Fibroblast of the aortic adventitia (primary cell): ENCODE data around the gene CASK. TPM values are rescaled to one million over a fixed set of nuclear protein-coding genes. Genes with fewer than 3 reads are reported as not detected.
"Not testable (repeated sequence)": the region's sequence is repeated elsewhere in the genome, so short reads cannot be mapped to it uniquely, and the experiment has no call there.

Experiments used
- DNase-seq: peaks from one replicate; pipeline ENCODE4 v3.0.0-alpha.2; 2010; ENCODE audit warnings: low read depth
- H3K4me3 ChIP-seq: 2 replicates; pipeline ENCODE4 v1.5.1; 2011; ENCODE audit warnings: low read depth, mild to moderate bottlenecking, control low read depth, low read length, moderate library complexity
- total RNA-seq: library from RNA; depleted of rRNA; stranded (reverse); fragments of >200 nt; gene quantifications from 2 replicates; pipeline ENCODE4 v1.2.3, GENCODE V29; 2012; ENCODE audit warnings: low replicate concordance
- TF ChIP-seq, protein P1 (sequence below): IDR thresholded peaks from 2 replicates; pipeline ENCODE4 v1.5.1; 2011; ENCODE audit warnings: mild to moderate bottlenecking, low read length, control low read depth, inconsistent platforms; ENCODE audit not compliant: insufficient read depth

The CASK gene
- total RNA-seq, 1 donor = 24.9 TPM

DNA sequence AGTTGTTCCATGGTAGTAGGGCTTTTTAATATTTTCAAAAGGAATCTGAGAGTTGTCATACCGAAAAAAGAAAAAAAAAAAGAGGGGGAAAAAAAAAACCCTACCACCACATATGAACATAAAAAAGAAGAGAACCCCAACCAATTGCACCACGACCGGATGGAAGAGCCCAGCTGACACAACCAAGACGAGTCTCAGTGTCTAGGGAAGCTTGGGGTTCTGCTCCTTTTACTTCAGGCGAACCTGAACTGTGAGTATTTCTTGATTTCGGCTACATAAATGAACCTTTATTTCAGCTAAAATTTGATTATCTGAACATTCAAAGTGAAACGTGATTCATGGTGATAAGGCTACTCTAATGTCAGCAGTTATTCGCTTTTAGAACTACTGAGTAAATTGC is 234.5 kb downstream of the CASK start, which contains the start of gene GPR34:
GPR34 (plus strand) TSS at position 139 of the 400 bp plus-strand sequence. CDS start 6,661 bp downstream, outside the sequence.
- no peak for DNase-seq
- TF ChIP-seq, protein P1, sequence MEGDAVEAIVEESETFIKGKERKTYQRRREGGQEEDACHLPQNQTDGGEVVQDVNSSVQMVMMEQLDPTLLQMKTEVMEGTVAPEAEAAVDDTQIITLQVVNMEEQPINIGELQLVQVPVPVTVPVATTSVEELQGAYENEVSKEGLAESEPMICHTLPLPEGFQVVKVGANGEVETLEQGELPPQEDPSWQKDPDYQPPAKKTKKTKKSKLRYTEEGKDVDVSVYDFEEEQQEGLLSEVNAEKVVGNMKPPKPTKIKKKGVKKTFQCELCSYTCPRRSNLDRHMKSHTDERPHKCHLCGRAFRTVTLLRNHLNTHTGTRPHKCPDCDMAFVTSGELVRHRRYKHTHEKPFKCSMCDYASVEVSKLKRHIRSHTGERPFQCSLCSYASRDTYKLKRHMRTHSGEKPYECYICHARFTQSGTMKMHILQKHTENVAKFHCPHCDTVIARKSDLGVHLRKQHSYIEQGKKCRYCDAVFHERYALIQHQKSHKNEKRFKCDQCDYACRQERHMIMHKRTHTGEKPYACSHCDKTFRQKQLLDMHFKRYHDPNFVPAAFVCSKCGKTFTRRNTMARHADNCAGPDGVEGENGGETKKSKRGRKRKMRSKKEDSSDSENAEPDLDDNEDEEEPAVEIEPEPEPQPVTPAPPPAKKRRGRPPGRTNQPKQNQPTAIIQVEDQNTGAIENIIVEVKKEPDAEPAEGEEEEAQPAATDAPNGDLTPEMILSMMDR = no peak
- no peak within 1 kb of the TSS for H3K4me3 ChIP-seq

DNA sequence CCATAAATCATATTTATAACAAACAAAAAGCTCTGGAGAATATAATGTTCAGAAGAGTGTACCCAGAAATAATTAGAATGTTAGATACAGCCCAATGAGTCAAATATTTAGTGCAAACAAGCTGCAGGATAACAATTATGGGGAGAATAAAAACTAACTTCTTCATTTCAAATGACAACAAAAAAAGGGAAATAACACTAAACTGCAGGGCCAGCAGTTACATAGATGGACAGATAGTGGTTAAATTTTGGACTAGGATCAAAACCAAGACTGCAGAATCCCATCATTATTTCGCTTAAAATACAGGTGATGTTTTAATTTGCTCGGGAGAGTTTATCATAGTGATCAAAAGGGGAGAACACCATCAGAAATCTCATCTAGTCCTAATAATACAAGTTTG is 235.2 kb downstream of the CASK start:
- TF ChIP-seq, protein P1 = no peak
- DNase-seq = no peak
- H3K4me3 ChIP-seq = no peak overlapping the region

DNA sequence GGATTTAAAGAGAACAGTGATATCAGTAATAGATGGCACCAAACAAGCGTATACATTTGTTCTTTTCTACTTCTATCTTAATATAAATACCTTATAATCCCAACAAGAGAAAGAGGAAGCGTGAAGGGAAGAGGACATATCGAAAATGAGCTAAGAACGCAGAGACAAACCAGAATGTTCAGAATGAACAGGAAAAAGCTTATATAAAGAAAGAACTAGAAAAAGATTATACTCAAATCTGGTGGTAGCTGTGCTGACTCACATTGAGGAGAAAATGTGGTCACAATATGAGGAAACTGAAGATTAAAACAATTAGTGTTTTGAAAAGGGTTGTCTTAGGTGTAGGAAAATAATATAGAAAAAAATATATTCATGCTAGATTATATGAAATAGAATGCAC is 236.6 kb downstream of the CASK start:
- DNase-seq = no peak
- TF ChIP-seq, protein P1 = no peak
- no peak overlapping the region for H3K4me3 ChIP-seq

DNA sequence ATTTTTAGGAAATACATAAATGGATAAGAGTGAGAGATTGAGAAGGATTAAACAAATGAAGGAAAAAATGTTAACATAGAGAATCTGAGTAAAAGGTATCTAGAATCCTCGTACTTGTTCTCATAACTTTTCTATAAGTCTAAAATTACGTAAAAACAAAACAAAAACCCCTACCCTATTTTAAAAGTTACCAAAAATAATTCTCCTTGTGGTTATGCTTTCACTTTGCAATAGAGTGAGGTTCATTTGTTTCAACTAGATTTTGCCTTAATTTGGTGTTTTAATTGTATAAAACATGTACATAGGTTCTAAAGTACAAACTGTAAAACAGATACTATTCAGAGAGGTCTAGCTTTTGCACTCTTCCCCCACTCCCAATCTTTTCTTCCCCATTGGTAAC is 238.4 kb downstream of the CASK start:
- H3K4me3 ChIP-seq = no peak overlapping the region
- TF ChIP-seq, protein P1 = no peak
- DNase-seq = no peak

DNA sequence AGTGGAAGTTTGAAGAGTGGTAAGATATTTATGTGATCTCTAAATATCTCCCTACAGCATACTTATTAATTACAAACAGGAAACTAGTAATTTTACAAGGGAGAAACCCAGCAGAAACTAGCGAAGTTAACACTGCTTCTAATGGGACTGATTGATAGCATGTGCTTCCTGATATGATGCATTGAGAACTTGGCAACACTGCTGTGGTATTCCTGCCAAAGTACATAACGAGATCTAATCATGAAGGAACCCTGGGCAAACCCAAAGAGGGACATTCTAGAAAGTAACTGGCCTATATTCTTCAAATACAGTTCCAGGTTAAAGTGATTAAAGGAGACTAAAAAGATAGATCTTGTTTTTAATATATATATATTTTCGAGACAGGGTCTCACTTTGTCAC is 239.2 kb downstream of the CASK start:
- TF ChIP-seq, protein P1 = no peak
- peak; percentile 37 for DNase-seq
- H3K4me3 ChIP-seq = no peak overlapping the region

DNA sequence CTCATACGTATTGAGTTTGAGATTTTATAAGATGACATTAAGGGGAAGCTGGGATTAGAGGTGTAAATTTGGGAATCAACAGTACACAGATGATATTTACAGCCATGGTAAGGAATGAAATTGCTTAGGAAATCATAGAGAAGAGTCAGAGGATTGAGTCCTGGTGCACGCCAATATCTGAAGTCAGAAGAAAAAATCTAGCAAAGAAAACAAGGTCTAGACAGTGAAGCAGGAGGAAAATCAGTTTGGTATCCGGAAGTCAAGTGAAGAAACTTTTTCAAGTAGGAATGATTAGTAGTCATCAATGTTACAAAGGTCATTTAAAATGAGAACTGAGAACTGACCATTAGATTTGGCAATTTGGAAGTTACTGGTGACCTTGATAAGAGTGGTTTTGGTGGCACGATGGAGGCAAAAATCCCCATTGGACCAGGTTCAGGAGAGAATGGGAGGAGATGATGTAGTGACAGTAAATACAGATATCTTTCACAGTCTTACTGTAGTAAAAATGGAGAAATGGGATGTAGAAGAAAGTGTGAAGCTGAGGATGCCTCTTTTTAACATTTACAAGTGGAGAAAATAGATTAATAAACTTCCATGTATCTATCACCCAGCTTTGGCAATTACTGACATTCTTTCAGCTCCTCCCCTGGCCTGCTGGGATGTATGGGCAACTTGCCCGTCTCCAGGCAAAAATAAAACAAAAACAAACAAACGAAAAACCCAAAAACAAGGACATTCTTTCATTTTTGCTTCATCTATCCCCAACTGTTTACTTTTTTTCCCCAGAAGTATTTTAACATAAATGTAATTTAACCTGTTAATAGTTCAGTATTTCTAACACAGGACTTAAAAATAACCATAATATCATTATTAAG is 245.9 kb downstream of the CASK start:
- DNase-seq = no peak
- no peak overlapping the region for H3K4me3 ChIP-seq
- TF ChIP-seq, protein P1 = no peak

DNA sequence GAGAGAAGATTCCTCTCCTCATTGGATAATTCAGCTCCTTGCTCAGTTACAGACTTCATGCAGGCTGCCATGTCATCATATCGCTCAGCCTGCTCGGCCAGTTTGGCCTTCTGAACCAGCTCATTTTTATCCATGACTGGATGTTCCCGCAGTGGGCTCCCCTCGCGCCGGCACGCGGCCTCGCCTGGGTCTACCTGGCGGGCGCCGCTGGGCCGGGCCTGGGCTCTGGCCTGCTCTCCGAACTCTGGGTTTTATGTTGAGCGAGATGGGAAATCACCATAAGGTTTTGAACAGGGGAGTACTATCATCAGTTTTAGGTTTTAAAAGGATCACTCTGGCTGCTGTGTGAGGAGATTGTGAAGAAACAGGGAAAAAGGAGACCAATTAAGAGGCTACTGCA is 247.0 kb downstream of the CASK start:
- DNase-seq, H3K4me3 ChIP-seq: not testable (repeated sequence)
